G401 (cell line): ENCODE measurements around the gene GLUD1. TPM values are rescaled to one million over a fixed set of nuclear protein-coding genes. Genes with fewer than 3 reads are reported as not detected.
"Not testable (repeated sequence)": the region's sequence is repeated elsewhere in the genome, so short reads cannot be mapped to it uniquely, and the experiment has no call there.

ENCODE experiments used
- DNase-seq: peaks from one replicate; pipeline ENCODE4 v3.0.0-alpha.2; 2015; ENCODE audit warnings: low spot score
- in situ Hi-C: cut with HindIII; loops from 2 replicates; pipeline ENCODE4 v1.10.0; 2016; ENCODE audit warnings: low sequenced_read_pairs, mixed read lengths
- total RNA-seq: library from RNA; depleted of rRNA; stranded (reverse); fragments of >200 nt; shearing (Covaris generic); gene quantifications from 2 replicates; pipeline ENCODE4 v1.2.3, GENCODE V29; 2014

Gene GLUD1
- total RNA-seq, 1 experiment from 2014 or later, result 208 TPM

- peak; percentile 28 for DNase-seq
Observed at GRCh38 chr10:87058171-87058570, 36.5 kb downstream of the GLUD1 start.

DNA sequence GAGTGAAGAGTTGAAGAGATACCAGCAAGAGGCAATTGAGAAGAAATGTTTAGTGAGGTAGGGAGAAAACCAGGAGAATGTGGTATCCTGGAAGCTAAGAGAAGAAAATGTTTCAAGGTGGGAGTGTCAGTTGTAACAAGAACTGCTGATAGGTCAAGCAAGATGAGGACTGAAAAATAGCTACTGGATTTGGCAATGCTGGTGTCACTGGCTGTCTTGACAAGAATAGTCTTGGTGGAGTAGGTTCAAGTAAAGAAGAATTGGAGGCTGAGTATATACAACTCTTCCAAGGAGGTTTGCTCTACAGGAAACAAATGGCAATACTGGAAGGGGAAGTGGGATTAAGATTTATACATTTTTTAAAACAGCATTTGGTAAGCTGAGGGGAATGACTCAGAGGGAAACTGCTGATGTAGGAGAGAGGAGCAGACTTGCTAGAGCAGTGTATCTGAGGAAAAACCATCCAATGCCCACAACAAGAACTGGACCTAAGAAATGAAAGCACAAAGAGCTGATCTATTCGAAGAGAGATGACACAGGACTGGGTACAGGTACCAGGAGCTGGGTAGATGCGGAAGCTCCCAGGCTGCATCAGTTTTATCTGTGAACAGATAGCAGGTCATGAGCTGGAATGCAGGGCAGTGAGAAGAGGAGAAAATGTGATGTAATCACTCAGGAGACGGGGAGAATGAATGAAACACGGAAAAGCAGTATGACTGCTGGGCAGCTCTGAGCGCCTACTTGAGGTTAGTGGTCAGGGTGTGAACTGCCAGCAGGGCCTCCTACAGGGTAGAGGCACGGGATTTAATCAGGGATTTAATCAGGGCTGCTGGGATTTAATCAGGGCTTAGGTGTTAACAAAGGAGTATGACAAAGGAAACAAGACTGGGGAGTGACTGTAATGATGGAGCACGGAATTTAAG is 40.0 kb downstream of the GLUD1 start:
- in situ Hi-C loops, result no loop called here

More at GRCh38 chr10:87058171-87058570, 36.5 kb downstream of the GLUD1 start:
- in situ Hi-C loops, result no loop called here

GRCh38 chr10:87053577-87054181 is 41.0 kb downstream of the GLUD1 start:
- in situ Hi-C loops, result no loop called here
- DNase-seq, result no peak

More for the DNA sequence above, 40.0 kb downstream of the GLUD1 start:
- DNase-seq, result no peak

GRCh38 chr10:87053111-87053510 is 41.5 kb downstream of the GLUD1 start:
- peak; percentile 35 for DNase-seq
- in situ Hi-C loops, result no loop called here

GRCh38 chr10:87045434-87045938 is 49.2 kb downstream of the GLUD1 start:
- in situ Hi-C loops, result no loop called here
- DNase-seq, result no peak

GRCh38 chr10:87043579-87043978 is 51.1 kb downstream of the GLUD1 start:
- DNase-seq, in situ Hi-C loops: not testable (repeated sequence)

GRCh38 chr10:87038786-87039185 is 55.9 kb downstream of the GLUD1 start:
- in situ Hi-C loops, result no loop called here
- DNase-seq, result no peak

DNA sequence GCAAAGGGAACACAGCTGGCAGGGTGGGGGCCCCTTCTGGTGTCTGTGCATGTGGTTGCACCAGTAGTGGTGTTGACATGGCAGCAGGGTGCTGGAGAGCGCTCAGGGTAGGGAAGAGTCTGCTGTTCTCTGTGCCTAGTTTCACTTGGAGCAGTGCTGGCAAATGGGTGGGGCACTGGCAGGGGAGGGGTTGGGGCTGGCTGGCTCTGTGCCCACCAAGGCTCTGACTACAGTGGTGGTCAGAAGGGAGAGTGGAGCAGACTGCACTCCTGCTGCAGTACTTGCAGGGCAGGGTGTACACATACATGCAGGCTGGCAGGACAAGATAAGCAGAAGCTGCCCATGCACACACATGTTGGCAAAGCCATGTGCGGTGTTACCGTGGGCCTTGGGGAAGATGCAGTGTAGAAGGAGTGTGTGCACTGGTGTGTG is 56.3 kb downstream of the GLUD1 start:
- in situ Hi-C loops, result no loop called here
- no peak for DNase-seq

GRCh38 chr10:87036623-87037022 is 58.0 kb downstream of the GLUD1 start:
- in situ Hi-C loops, result no loop called here

GRCh38 chr10:87030912-87031635 is 63.6 kb downstream of the GLUD1 start:
- in situ Hi-C loops, result no loop called here
- no peak for DNase-seq

More at GRCh38 chr10:87036623-87037022, 58.0 kb downstream of the GLUD1 start:
- no peak for DNase-seq

DNA sequence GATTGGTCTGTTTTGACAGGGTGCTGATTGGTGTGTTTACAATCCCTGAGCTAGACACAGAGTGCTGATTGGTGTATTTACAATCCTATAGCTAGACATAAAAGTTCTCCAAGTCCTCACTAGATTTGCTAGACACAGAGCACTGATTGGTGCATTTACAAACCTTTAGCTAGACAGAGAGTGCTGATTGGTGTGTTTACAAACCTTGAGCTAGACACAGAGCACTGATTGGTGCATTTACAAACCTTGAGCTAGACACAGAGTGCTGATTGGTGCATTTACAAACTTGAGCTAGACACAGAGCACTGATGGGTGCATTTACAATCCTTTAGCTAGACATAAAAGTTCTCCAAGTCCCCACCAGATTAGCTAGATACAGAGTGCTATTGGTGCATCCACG is 64.2 kb downstream of the GLUD1 start:
- in situ Hi-C loops, DNase-seq: not testable (repeated sequence)

GRCh38 chr10:87026747-87027508 is 67.7 kb downstream of the GLUD1 start:
- DNase-seq, in situ Hi-C loops: not testable (repeated sequence)

DNA sequence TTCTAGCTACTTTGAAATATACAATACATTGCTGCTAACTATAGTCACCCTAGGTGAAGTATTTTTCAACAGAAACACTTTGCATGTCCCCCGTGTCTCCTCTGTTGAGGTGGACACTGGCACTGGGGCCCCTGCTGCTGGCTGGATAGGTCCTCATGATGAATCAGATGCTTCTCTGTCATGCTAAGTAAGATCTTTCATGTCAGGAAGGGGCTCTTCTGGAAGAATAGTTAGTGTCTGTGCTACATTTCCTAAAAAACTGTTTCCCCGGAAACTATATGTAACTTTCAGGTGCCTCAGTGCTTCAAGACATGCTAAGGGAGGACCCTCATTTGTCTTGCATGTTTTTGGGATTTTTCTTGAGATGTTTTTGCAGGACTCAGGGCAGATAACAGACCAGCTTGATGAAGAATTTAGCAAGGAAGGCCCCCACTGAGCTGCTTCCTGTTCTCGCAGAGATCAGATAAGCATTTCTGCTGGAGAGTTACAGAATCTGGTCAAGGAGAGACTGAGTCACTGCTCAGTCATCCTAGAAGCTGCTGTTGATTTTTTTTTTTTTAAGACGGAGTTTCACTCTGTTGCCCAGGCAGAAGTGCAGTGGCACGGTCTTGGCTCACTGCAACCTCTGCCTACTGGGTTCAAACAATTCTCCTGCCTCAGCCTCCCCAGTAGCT is 69.2 kb downstream of the GLUD1 start:
- DNase-seq, in situ Hi-C loops: not testable (repeated sequence)

GRCh38 chr10:87020056-87020455 is 74.6 kb downstream of the GLUD1 start, which contains the start of gene FAM25A:
FAM25A (plus strand) TSS chr10:87020294; CDS start chr10:87020325, 31 bp downstream.
- in situ Hi-C loops, DNase-seq: not testable (repeated sequence)

DNA sequence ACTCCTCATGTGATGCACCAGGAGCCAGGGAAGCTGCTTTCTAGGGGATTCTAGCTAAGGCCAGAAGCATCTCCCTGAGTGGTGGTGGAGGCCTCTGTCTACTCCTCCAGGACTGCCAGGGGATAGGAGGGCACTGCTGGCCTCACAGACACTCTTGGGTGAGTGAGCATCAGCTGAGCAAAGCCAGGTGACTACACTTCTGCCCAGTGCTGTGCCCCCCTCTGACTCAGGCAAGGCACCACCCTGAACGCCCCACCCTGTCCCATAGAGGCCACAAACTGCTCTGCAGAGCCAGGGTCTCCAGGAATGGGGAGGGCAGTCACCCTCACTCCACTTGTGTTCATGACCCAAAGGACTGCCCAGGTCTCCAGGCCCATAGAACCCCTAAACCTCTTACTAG is 75.1 kb downstream of the GLUD1 start:
- in situ Hi-C loops, DNase-seq: not testable (repeated sequence)

DNA sequence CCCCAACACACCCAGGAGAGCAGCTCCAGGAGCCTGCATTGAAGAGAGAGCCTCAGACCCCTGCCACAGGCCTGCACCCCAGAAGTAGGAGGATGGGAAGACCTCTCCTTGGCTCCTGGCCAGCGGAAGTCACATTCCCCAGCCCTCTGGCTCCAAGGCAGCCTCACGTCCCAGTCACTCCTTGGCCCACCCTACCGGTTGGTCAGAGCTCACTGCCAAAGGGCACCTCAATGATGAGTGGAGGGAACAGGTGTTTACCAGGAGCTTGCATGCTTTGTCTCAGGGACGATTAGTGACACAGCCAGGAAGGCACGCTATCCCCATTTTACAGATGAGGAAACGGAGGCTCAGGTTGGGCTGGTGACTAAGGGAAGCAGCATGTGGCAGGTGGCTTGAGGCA is 75.6 kb downstream of the GLUD1 start:
- DNase-seq, in situ Hi-C loops: not testable (repeated sequence)

GRCh38 chr10:87018127-87018526 is 76.5 kb downstream of the GLUD1 start:
- in situ Hi-C loops, DNase-seq: not testable (repeated sequence)
